HEK293T (cell line): ENCODE results near the gene CXorf66.

Experiments used
- BHLHE40 ChIP-seq: fragments of 450-650 bp; IDR thresholded peaks from 2 replicates; pipeline ENCODE4 v1.6.1; 2016; ENCODE audit warnings: mild to moderate bottlenecking, moderate library complexity, borderline replicate concordance
- FOXK2 ChIP-seq: fragments of 450-650 bp; IDR thresholded peaks from 2 replicates; pipeline ENCODE4 v1.6.1; 2016; ENCODE audit warnings: mild to moderate bottlenecking
- FOXM1 ChIP-seq: fragments of 450-650 bp; IDR thresholded peaks from 2 replicates; pipeline ENCODE4 v1.6.1; 2017; ENCODE audit warnings: mild to moderate bottlenecking, borderline replicate concordance
- LEF1 ChIP-seq: fragments of 450-650 bp; IDR thresholded peaks from 2 replicates; pipeline ENCODE4 v1.6.1; 2017; ENCODE audit warnings: mild to moderate bottlenecking, borderline replicate concordance
- SP1 ChIP-seq: fragments of 450-650 bp; IDR thresholded peaks from 2 replicates; pipeline ENCODE4 v1.6.1; 2017
- SUZ12 ChIP-seq: fragments of 450-650 bp; IDR thresholded peaks from 2 replicates; pipeline ENCODE4 v1.6.1; 2016; ENCODE audit warnings: mild to moderate bottlenecking
- TARDBP ChIP-seq: fragments of 450-650 bp; IDR thresholded peaks from 2 replicates; pipeline ENCODE4 v1.6.1; 2016

DNA sequence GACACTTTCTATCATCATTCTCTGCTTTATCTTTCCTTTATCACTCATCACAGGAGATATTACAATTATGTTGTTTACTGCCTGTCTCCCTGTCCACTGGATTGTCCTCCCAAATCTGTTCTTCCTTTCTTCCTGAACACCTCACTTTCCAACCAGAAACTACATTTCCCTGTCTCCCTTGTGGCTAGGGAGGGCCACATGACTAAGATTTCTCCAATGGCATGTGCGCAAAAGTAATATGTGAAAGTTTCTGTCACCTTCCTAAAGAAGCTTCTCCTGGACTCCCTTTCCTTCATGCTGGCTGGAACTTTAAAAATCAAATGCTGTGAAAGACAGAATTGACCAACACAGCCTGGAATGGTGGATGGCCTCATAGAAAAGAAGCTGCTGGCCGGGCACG lies 58.2 kb downstream of the CXorf66 start:
- TF ChIP-seq TARDBP (no peak), SUZ12 (no peak), BHLHE40 (no peak), FOXM1 (no peak), LEF1 (no peak), FOXK2 (no peak), SP1 (no peak)
